Measurements from ENCODE around the gene ANKRD33B. TPM values are rescaled to one million over a fixed set of nuclear protein-coding genes. Genes with fewer than 3 reads are reported as not detected.

The ANKRD33B gene
- total RNA-seq, 1 experiment from 2014 or later = 6.9 TPM

GRCh38 chr5:10647640-10648039, 83.8 kb downstream of the ANKRD33B start:
- H3K79me1 ChIP-seq (ENCODE audit: insufficient read depth, low read depth, low read length, poor library complexity, severe bottlenecking) = no peaks in the 10 kb centered on the region
- no peaks in the 10 kb centered on the region for H4K20me1 ChIP-seq (ENCODE audit: control insufficient read depth, insufficient read depth, insufficient read length)
- H3K14ac ChIP-seq (ENCODE audit: insufficient read depth, low read length) = no peak overlapping the region

More at GRCh38 chr5:10647640-10648039, 83.8 kb downstream of the ANKRD33B start:
- H3K27me3 Mint-ChIP-seq (ENCODE audit: low read depth) = no peaks in the 10 kb centered on the region
- no peak for TF ChIP-seq CTCF (conservative IDR thresholded peaks at IDR 0.05)
- no peak overlapping the region for H3K4me3 Mint-ChIP-seq
- no peak overlapping the region for H2AK5ac ChIP-seq (ENCODE audit: insufficient read length, low read length)
- no peak overlapping the region for H3K56ac ChIP-seq (ENCODE audit: insufficient read length, low read depth, low read length)
- H3K4ac ChIP-seq (ENCODE audit: low read depth, low read length) = no peak overlapping the region
- no peak overlapping the region for H4K91ac ChIP-seq (ENCODE audit: insufficient read length, low read depth, low read length)
- H3K4me1 ChIP-seq (ENCODE audit: insufficient read depth, low read length) = no peaks in the 10 kb centered on the region
- no peak overlapping the region for H3K23ac ChIP-seq (ENCODE audit: insufficient read length, low read depth, low read length)
- H3K4me1 Mint-ChIP-seq = peaks cover under 1 to 4% of the 10 kb centered on the region in 2 experiments; a peak in 2 of 4 replicates
- H3T11ph ChIP-seq (ENCODE audit: low read length) = no peak overlapping the region
- DNase-seq = no peak
- no peak overlapping the region for H4K8ac ChIP-seq (replicated peaks; ENCODE audit: insufficient read length, low read depth, low read length)
- H3K27ac ChIP-seq (ENCODE audit: insufficient read length, low read depth, low read length) = no peak overlapping the region
- H2BK12ac ChIP-seq (ENCODE audit: insufficient read length, low read depth, low read length) = no peak overlapping the region
- H3K4me2 ChIP-seq (ENCODE audit: insufficient read depth, insufficient read length, low read length) = no peak overlapping the region
- no peak overlapping the region for H4K5ac ChIP-seq (ENCODE audit: insufficient read length, low read depth, low read length)
- WGBS (ENCODE audit: extremely low coverage, insufficient read length, low lambda C conversion rate) = no CpG with 5 or more reads among the region's 5 CpGs
- no peak overlapping the region for H3K27ac Mint-ChIP-seq
- H3K27me3 ChIP-seq (ENCODE audit: insufficient read depth, low read length) = no peaks in the 10 kb centered on the region
- H3K18ac ChIP-seq (ENCODE audit: insufficient read length, low read depth, low read length) = no peak overlapping the region
- H3K9me3 ChIP-seq (ENCODE audit: control insufficient read depth, low read depth, low read length) = no peaks in the 10 kb centered on the region
- H2BK15ac ChIP-seq (ENCODE audit: low read depth, low read length) = no peak overlapping the region
- no peak overlapping the region for H2AFZ ChIP-seq (ENCODE audit: low read length)
- H3K36me3 Mint-ChIP-seq (ENCODE audit: insufficient read depth in 1 of 3, low read depth in 3 of 3) = no peaks in the 10 kb centered on the region; a peak in 1 of 7 replicates
- no peak overlapping the region for H2BK120ac ChIP-seq (ENCODE audit: low read depth, low read length, poor library complexity, severe bottlenecking)
- H3K9ac ChIP-seq (ENCODE audit: extremely low read depth, insufficient read length, low read length) = no peak overlapping the region
- H2BK5ac ChIP-seq (ENCODE audit: insufficient read length, low read length) = no peak overlapping the region
- H3K9me3 Mint-ChIP-seq = no peaks in the 10 kb centered on the region
- H2BK20ac ChIP-seq (ENCODE audit: low read depth, low read length, poor library complexity, severe bottlenecking) = no peak overlapping the region
- no peaks in the 10 kb centered on the region for H3K23me2 ChIP-seq (ENCODE audit: insufficient read length, low read depth, low read length, poor library complexity, severe bottlenecking)
- no peaks in the 10 kb centered on the region for H3K79me2 ChIP-seq (ENCODE audit: insufficient read depth, low read length)
